GM23248 (cell line): Measurements from ENCODE around the gene EIF2S1.

Experiments
- EZH2 ChIP-seq: fragments of 200-600 bp; sonication (generic); IDR thresholded peaks from 2 replicates; pipeline ENCODE4 v1.6.1; 2018; ENCODE audit warnings: antibody characterized with exemption, mild to moderate bottlenecking; ENCODE audit not compliant: insufficient read depth, poor library complexity, severe bottlenecking
- EZH2phosphoT487 ChIP-seq: fragments of 200-600 bp; sonication (generic); IDR thresholded peaks from 2 replicates; pipeline ENCODE4 v1.6.1; 2018; ENCODE audit warnings: antibody characterized with exemption, moderate library complexity, mild to moderate bottlenecking, low read depth; ENCODE audit not compliant: insufficient read depth

GRCh38 chr14:67385120-67385519 is 25.0 kb downstream of the EIF2S1 start:
- no peak for TF ChIP-seq EZH2
- TF ChIP-seq EZH2phosphoT487 = no peak
